ENCODE measurements around the gene NEDD4L.

NEDD4L gene

DNA sequence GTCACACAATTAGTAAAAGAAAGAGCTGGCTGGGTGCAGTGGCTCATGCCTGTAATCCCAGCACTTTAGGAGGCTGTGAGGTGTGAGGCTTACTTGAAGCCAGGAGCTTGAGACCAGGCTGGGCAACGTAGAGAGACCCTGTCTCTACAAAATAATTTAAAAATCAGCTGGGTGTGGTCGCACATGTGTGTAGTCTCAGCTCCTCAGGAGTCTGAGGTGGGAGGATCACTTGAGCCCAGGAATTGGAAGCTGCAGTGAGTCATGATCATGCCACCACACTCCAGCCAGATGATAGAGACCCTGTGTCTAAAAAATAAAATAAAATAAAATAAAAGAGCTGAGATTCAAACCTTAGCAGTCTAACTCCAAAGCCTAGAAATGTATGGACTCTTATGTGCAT, 39.0 kb upstream of the NEDD4L start:
- DNase-seq (ENCODE audit: low read depth): no peak
- H3K4me3 ChIP-seq (ENCODE audit: low read depth, low read length): no peak overlapping the region
- TF ChIP-seq, protein P1, sequence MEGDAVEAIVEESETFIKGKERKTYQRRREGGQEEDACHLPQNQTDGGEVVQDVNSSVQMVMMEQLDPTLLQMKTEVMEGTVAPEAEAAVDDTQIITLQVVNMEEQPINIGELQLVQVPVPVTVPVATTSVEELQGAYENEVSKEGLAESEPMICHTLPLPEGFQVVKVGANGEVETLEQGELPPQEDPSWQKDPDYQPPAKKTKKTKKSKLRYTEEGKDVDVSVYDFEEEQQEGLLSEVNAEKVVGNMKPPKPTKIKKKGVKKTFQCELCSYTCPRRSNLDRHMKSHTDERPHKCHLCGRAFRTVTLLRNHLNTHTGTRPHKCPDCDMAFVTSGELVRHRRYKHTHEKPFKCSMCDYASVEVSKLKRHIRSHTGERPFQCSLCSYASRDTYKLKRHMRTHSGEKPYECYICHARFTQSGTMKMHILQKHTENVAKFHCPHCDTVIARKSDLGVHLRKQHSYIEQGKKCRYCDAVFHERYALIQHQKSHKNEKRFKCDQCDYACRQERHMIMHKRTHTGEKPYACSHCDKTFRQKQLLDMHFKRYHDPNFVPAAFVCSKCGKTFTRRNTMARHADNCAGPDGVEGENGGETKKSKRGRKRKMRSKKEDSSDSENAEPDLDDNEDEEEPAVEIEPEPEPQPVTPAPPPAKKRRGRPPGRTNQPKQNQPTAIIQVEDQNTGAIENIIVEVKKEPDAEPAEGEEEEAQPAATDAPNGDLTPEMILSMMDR (IDR thresholded peaks at IDR 0.05; ENCODE audit: low read depth, low read length): no peak
- no peak for TF ChIP-seq POLR2A (IDR thresholded peaks at IDR 0.05; ENCODE audit: extremely low read depth, insufficient read length)
- TF ChIP-seq MYC (IDR thresholded peaks at IDR 0.05; ENCODE audit: low read depth, low read length): no peak
- TF ChIP-seq, protein P2, sequence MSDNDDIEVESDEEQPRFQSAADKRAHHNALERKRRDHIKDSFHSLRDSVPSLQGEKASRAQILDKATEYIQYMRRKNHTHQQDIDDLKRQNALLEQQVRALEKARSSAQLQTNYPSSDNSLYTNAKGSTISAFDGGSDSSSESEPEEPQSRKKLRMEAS (IDR thresholded peaks at IDR 0.05; ENCODE audit: low read depth, low read length): no peak

DNA sequence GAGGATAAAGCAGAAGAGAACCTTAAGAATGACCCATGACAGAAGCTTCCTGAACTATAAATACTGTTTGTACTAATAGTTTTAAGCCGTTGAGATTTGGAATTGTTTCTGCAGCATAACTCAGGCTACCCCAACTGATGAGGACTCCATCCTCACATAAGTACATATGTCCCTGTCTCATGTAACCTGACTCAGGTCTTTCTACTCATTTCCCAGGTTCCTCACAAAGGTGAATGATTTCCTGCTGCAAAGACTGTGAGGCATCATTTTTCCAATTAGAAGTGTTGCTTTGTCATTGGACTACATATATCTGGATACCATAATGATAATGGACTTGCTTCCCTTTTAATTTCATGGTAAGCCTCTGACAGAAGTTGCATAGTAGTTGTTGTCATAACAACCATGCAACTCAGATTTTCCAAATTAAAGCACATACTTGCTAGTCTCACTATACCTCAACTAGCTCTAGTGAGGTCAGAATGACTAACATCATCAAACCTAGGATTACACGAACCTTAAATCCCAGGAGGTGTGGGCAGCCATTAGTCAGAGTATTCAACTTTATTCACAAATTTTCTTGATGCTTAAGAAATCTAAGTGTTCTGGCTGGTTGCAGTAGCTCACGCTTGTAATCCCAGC, 38.0 kb upstream of the NEDD4L start:
- TF ChIP-seq, protein P1 (IDR thresholded peaks at IDR 0.05; ENCODE audit: low read depth, low read length): no peak
- TF ChIP-seq, protein P2 (IDR thresholded peaks at IDR 0.05; ENCODE audit: low read depth, low read length): no peak
- no peak for TF ChIP-seq MYC (IDR thresholded peaks at IDR 0.05; ENCODE audit: low read depth, low read length)
- TF ChIP-seq POLR2A (IDR thresholded peaks at IDR 0.05; ENCODE audit: extremely low read depth, insufficient read length): no peak
- DNase-seq (ENCODE audit: low read depth): no peak
- H3K4me3 ChIP-seq (ENCODE audit: low read depth, low read length): no peak overlapping the region

DNA sequence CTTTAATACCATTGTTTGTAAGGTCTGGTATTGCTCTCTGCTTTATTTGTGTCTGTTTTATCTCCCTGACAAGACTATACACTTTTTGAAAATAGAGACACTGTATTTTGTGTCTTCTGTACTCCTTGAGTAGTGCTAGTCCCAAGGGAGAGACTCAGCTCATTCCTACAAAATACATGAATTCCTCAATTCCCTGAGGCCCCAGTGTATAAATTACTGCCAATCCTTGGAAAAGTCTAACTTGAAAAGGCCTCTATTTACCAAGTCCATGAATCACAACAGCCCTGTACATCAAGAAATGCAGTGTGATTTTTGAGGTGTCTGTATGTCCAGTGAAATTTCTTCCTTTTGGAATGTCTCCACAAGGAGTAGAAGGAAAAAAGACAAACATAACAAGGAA, 34.9 kb upstream of the NEDD4L start:
- TF ChIP-seq, protein P1 (IDR thresholded peaks at IDR 0.05; ENCODE audit: low read depth, low read length): no peak
- TF ChIP-seq, protein P2 (IDR thresholded peaks at IDR 0.05; ENCODE audit: low read depth, low read length): no peak
- TF ChIP-seq POLR2A (IDR thresholded peaks at IDR 0.05; ENCODE audit: extremely low read depth, insufficient read length) (no peak), MYC (IDR thresholded peaks at IDR 0.05; ENCODE audit: low read depth, low read length) (no peak)
- H3K4me3 ChIP-seq (ENCODE audit: low read depth, low read length): no peak overlapping the region
- no peak for DNase-seq (ENCODE audit: low read depth)

DNA sequence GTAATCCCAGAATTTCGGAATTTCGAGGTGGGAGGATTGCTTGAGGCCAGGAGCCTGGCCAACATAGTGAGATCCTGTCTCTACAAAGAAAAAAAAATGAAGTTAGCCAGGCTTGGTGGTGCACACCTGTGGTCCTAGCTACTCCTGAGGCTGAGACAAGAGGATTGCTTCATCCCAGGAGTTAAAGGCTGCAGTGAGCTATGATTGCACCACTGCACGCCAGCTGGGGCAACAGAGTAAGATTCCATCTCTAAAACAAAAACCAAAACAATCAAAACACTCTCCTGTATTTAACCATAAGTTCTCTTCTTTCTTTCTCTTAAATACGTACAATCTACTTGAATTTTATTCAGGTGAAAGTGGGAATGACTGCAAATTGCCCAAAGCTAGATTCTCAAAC, 33.8 kb upstream of the NEDD4L start:
- DNase-seq (ENCODE audit: low read depth): no peak
- TF ChIP-seq POLR2A (IDR thresholded peaks at IDR 0.05; ENCODE audit: extremely low read depth, insufficient read length) (no peak), MYC (IDR thresholded peaks at IDR 0.05; ENCODE audit: low read depth, low read length) (no peak)
- TF ChIP-seq, protein P2 (IDR thresholded peaks at IDR 0.05; ENCODE audit: low read depth, low read length): no peak
- TF ChIP-seq, protein P1 (IDR thresholded peaks at IDR 0.05; ENCODE audit: low read depth, low read length): no peak
- H3K4me3 ChIP-seq (ENCODE audit: low read depth, low read length): no peak overlapping the region

DNA sequence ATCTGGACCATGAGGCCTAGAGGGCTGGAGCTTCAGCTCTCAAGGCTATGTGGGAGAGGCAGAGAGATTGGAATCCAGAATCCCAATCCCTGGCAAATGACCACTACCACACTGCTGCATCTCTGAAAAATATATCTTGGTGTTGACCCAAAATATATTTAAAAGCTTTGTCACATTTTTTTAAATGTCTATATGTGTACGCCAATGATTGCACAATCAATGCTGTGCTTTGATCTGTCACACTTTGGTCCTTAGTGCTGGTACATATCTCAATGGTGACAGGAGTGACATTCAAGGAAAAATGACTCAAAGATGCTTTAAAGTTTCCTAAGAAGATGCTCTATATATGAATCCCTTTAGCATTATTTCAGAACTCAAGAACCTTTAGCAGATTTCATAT, 31.7 kb upstream of the NEDD4L start:
- H3K4me3 ChIP-seq (ENCODE audit: low read depth, low read length): no peak overlapping the region
- TF ChIP-seq, protein P2 (IDR thresholded peaks at IDR 0.05; ENCODE audit: low read depth, low read length): no peak
- TF ChIP-seq POLR2A (IDR thresholded peaks at IDR 0.05; ENCODE audit: extremely low read depth, insufficient read length): no peak
- no peak for TF ChIP-seq MYC (IDR thresholded peaks at IDR 0.05; ENCODE audit: low read depth, low read length)
- DNase-seq (ENCODE audit: low read depth): no peak
